ENCODE data around the gene COL6A3.
A peak's percentile ranks its signal among the peaks of the same experiment; 100 is the strongest.
"Not testable (repeated sequence)": the region's sequence is repeated elsewhere in the genome, so short reads cannot be mapped to it uniquely, and the experiment has no call there.

Gene COL6A3

GRCh38 chr2:237412988-237413776 is 782 bp downstream of the COL6A3 start:
- peaks cover 6% of the 10 kb centered on the region for H3K4me1 ChIP-seq (ENCODE audit: insufficient read depth, insufficient read length)
- peak overlapping the region; percentile 2 for H3K4me3 ChIP-seq (ENCODE audit: insufficient read length, low read depth)
- DNase-seq (ENCODE audit: low read depth, low spot score) = no peak
- no peaks in the 10 kb centered on the region for H3K36me3 ChIP-seq (ENCODE audit: insufficient read depth, insufficient read length, low read length)
- H3K9ac ChIP-seq (ENCODE audit: insufficient read length, low read depth) = no peak overlapping the region
- H3K27me3 ChIP-seq (ENCODE audit: insufficient read depth, insufficient read length) = no peaks in the 10 kb centered on the region
- TF ChIP-seq ZNF274 (IDR thresholded peaks at IDR 0.05; ENCODE audit: low read depth, low read length) = no peak
- no peak for TF ChIP-seq YY1 (IDR thresholded peaks at IDR 0.05; ENCODE audit: insufficient read depth, insufficient read length)
- TF ChIP-seq SUZ12 (IDR thresholded peaks at IDR 0.05; ENCODE audit: extremely low read depth, insufficient read depth, insufficient read length) = no peak
- H3K9me3 ChIP-seq (ENCODE audit: insufficient read depth, low read length) = no peaks in the 10 kb centered on the region

GRCh38 chr2:237412646-237412987 is 1.3 kb downstream of the COL6A3 start:
- H3K27me3 ChIP-seq (ENCODE audit: insufficient read depth, insufficient read length) = no peaks in the 10 kb centered on the region
- H3K9me3 ChIP-seq (ENCODE audit: insufficient read depth, low read length) = no peaks in the 10 kb centered on the region
- no peak for DNase-seq (ENCODE audit: low read depth, low spot score)
- no peak overlapping the region for H3K9ac ChIP-seq (ENCODE audit: insufficient read length, low read depth)
- H3K4me3 ChIP-seq (ENCODE audit: insufficient read length, low read depth) = no peak overlapping the region
- TF ChIP-seq SUZ12 (IDR thresholded peaks at IDR 0.05; ENCODE audit: extremely low read depth, insufficient read depth, insufficient read length) (no peak), ZNF274 (IDR thresholded peaks at IDR 0.05; ENCODE audit: low read depth, low read length) (no peak), YY1 (IDR thresholded peaks at IDR 0.05; ENCODE audit: insufficient read depth, insufficient read length) (no peak)
- H3K4me1 ChIP-seq (ENCODE audit: insufficient read depth, insufficient read length) = peaks cover 6% of the 10 kb centered on the region
- no peaks in the 10 kb centered on the region for H3K36me3 ChIP-seq (ENCODE audit: insufficient read depth, insufficient read length, low read length)

GRCh38 chr2:237411683-237412423 is 2.1 kb downstream of the COL6A3 start:
- no peak overlapping the region for H3K4me3 ChIP-seq (ENCODE audit: insufficient read length, low read depth)
- no peaks in the 10 kb centered on the region for H3K9me3 ChIP-seq (ENCODE audit: insufficient read depth, low read length)
- peaks cover 6% of the 10 kb centered on the region for H3K4me1 ChIP-seq (ENCODE audit: insufficient read depth, insufficient read length)
- no peaks in the 10 kb centered on the region for H3K36me3 ChIP-seq (ENCODE audit: insufficient read depth, insufficient read length, low read length)
- TF ChIP-seq SUZ12 (IDR thresholded peaks at IDR 0.05; ENCODE audit: extremely low read depth, insufficient read depth, insufficient read length) = no peak
- no peak for TF ChIP-seq YY1 (IDR thresholded peaks at IDR 0.05; ENCODE audit: insufficient read depth, insufficient read length)
- no peak overlapping the region for H3K9ac ChIP-seq (ENCODE audit: insufficient read length, low read depth)
- no peak for DNase-seq (ENCODE audit: low read depth, low spot score)
- H3K27me3 ChIP-seq (ENCODE audit: insufficient read depth, insufficient read length) = no peaks in the 10 kb centered on the region

- H3K9ac ChIP-seq (ENCODE audit: insufficient read length, low read depth) = no peak overlapping the region
- H3K9me3 ChIP-seq (ENCODE audit: insufficient read depth, low read length) = no peaks in the 10 kb centered on the region
- H3K27me3 ChIP-seq (ENCODE audit: insufficient read depth, insufficient read length) = no peaks in the 10 kb centered on the region
- TF ChIP-seq YY1 (IDR thresholded peaks at IDR 0.05; ENCODE audit: insufficient read depth, insufficient read length) (no peak), SUZ12 (IDR thresholded peaks at IDR 0.05; ENCODE audit: extremely low read depth, insufficient read depth, insufficient read length) (no peak), ZNF274 (IDR thresholded peaks at IDR 0.05; ENCODE audit: low read depth, low read length) (no peak)
- peaks cover 6% of the 10 kb centered on the region for H3K4me1 ChIP-seq (ENCODE audit: insufficient read depth, insufficient read length)
- no peaks in the 10 kb centered on the region for H3K36me3 ChIP-seq (ENCODE audit: insufficient read depth, insufficient read length, low read length)
- DNase-seq (ENCODE audit: low read depth, low spot score) = no peak
- no peak overlapping the region for H3K4me3 ChIP-seq (ENCODE audit: insufficient read length, low read depth)
Measured at GRCh38 chr2:237411092-237411601, 2.8 kb downstream of the COL6A3 start.

GRCh38 chr2:237409263-237409662 is 4.7 kb downstream of the COL6A3 start:
- not testable (repeated sequence) for H3K9me3 ChIP-seq (ENCODE audit: insufficient read depth, low read length); H3K27me3 ChIP-seq (ENCODE audit: insufficient read depth, insufficient read length); DNase-seq (ENCODE audit: low read depth, low spot score); H3K4me1 ChIP-seq (ENCODE audit: insufficient read depth, insufficient read length); H3K36me3 ChIP-seq (ENCODE audit: insufficient read depth, insufficient read length, low read length); H3K4me3 ChIP-seq (ENCODE audit: insufficient read length, low read depth); H3K9ac ChIP-seq (ENCODE audit: insufficient read length, low read depth)

- peaks cover 6% of the 10 kb centered on the region for H3K4me1 ChIP-seq (ENCODE audit: insufficient read depth, insufficient read length)
- no peaks in the 10 kb centered on the region for H3K36me3 ChIP-seq (ENCODE audit: insufficient read depth, insufficient read length, low read length)
- H3K27me3 ChIP-seq (ENCODE audit: insufficient read depth, insufficient read length) = no peaks in the 10 kb centered on the region
- no peak overlapping the region for H3K9ac ChIP-seq (ENCODE audit: insufficient read length, low read depth)
- TF ChIP-seq YY1 (IDR thresholded peaks at IDR 0.05; ENCODE audit: insufficient read depth, insufficient read length) = no peak
- no peak for TF ChIP-seq SUZ12 (IDR thresholded peaks at IDR 0.05; ENCODE audit: extremely low read depth, insufficient read depth, insufficient read length)
- TF ChIP-seq ZNF274 (IDR thresholded peaks at IDR 0.05; ENCODE audit: low read depth, low read length) = no peak
- no peak overlapping the region for H3K4me3 ChIP-seq (ENCODE audit: insufficient read length, low read depth)
- no peaks in the 10 kb centered on the region for H3K9me3 ChIP-seq (ENCODE audit: insufficient read depth, low read length)
- no peak for DNase-seq (ENCODE audit: low read depth, low spot score)
Measured at GRCh38 chr2:237408335-237409000, 5.5 kb downstream of the COL6A3 start.

- no peaks in the 10 kb centered on the region for H3K9me3 ChIP-seq (ENCODE audit: insufficient read depth, low read length)
- H3K4me3 ChIP-seq (ENCODE audit: insufficient read length, low read depth) = no peak overlapping the region
- no peak overlapping the region for H3K9ac ChIP-seq (ENCODE audit: insufficient read length, low read depth)
- H3K36me3 ChIP-seq (ENCODE audit: insufficient read depth, insufficient read length, low read length) = no peaks in the 10 kb centered on the region
- TF ChIP-seq YY1 (IDR thresholded peaks at IDR 0.05; ENCODE audit: insufficient read depth, insufficient read length) = no peak
- TF ChIP-seq SUZ12 (IDR thresholded peaks at IDR 0.05; ENCODE audit: extremely low read depth, insufficient read depth, insufficient read length) = no peak
- no peak for TF ChIP-seq ZNF274 (IDR thresholded peaks at IDR 0.05; ENCODE audit: low read depth, low read length)
- no peaks in the 10 kb centered on the region for H3K4me1 ChIP-seq (ENCODE audit: insufficient read depth, insufficient read length)
- DNase-seq (ENCODE audit: low read depth, low spot score) = no peak
- no peaks in the 10 kb centered on the region for H3K27me3 ChIP-seq (ENCODE audit: insufficient read depth, insufficient read length)
Measured at GRCh38 chr2:237407700-237408099, 6.3 kb downstream of the COL6A3 start.
